HG03460 (cell line): ENCODE measurements around the gene PCYT1A.
"Not testable (repeated sequence)": the region's sequence is repeated elsewhere in the genome, so short reads cannot be mapped to it uniquely, and the experiment has no call there.

Source experiments
- ATAC-seq: cut with Tn5 transposase; IDR thresholded peaks from one replicate; pipeline ENCODE4 v1.9.1; 2021; ENCODE audit not compliant: unreplicated experiment

PCYT1A gene

GRCh38 chr3:196287440-196288140 lies at the start of gene PCYT1A:
Gene PCYT1A (minus strand): TSS chr3:196287726. CDS start chr3:196270531, 17,195 bp downstream.
- ATAC-seq, result peak; percentile 85

GRCh38 chr3:196336319-196337145 lies 49.0 kb upstream of the PCYT1A start:
- ATAC-seq, result no peak

GRCh38 chr3:196335503-196335948 lies 48.0 kb upstream of the PCYT1A start:
- ATAC-seq, result no peak

GRCh38 chr3:196334982-196335381 lies 47.5 kb upstream of the PCYT1A start:
- ATAC-seq, result no peak

- ATAC-seq, result no peak
These were observed 44.6 kb upstream of the PCYT1A start for GRCh38 chr3:196332168-196332567.

GRCh38 chr3:196327405-196327804 lies 39.9 kb upstream of the PCYT1A start:
- ATAC-seq, result no peak

GRCh38 chr3:196326936-196327335 lies 39.4 kb upstream of the PCYT1A start:
- ATAC-seq, result no peak

GRCh38 chr3:196323691-196324090 lies 36.2 kb upstream of the PCYT1A start:
- no peak for ATAC-seq

- no peak for ATAC-seq
These were observed 35.5 kb upstream of the PCYT1A start for GRCh38 chr3:196323016-196323415.

GRCh38 chr3:196321162-196321561 lies 33.6 kb upstream of the PCYT1A start:
- ATAC-seq, result no peak

GRCh38 chr3:196320137-196320536 lies 32.6 kb upstream of the PCYT1A start:
- ATAC-seq, result no peak

GRCh38 chr3:196317687-196318467 lies 30.4 kb upstream of the PCYT1A start, which contains the start of gene DYNLT2B:
Gene DYNLT2B (minus strand): TSS chr3:196318240. CDS start chr3:196318152, 88 bp downstream.
- ATAC-seq, result peak; percentile 81

- ATAC-seq, result not testable (repeated sequence)
These were observed 29.5 kb upstream of the PCYT1A start for GRCh38 chr3:196316799-196317686.

- no peak for ATAC-seq
These were observed 28.3 kb upstream of the PCYT1A start for GRCh38 chr3:196315821-196316220.

- ATAC-seq, result no peak
These were observed 27.1 kb upstream of the PCYT1A start for GRCh38 chr3:196314597-196314996.

- ATAC-seq, result not testable (repeated sequence)
These were observed 26.6 kb upstream of the PCYT1A start for GRCh38 chr3:196314086-196314485.

GRCh38 chr3:196302960-196303359 lies 15.4 kb upstream of the PCYT1A start:
- not testable (repeated sequence) for ATAC-seq

- ATAC-seq, result not testable (repeated sequence)
These were observed 15.0 kb upstream of the PCYT1A start for GRCh38 chr3:196302551-196302950.

GRCh38 chr3:196298521-196298920 lies 11.0 kb upstream of the PCYT1A start:
- ATAC-seq, result no peak

- ATAC-seq, result no peak
These were observed 4.9 kb upstream of the PCYT1A start for GRCh38 chr3:196292286-196292923.
